ENCODE data around the gene VWC2L.

- TF ChIP-seq SIN3A (conservative IDR thresholded peaks at IDR 0.05 in 1 of 2, IDR thresholded peaks at IDR 0.05 in 1 of 2; ENCODE audit: low read depth in 1 of 2, low read length in 2 of 2) (no peak), SIX5 (IDR thresholded peaks at IDR 0.05; ENCODE audit: low read depth, low read length) (no peak), CHD2 (IDR thresholded peaks at IDR 0.05; ENCODE audit: low read length) (no peak), CTCF (IDR thresholded peaks at IDR 0.05; ENCODE audit: control extremely low read depth in 1 of 3, insufficient read depth in 1 of 3, low read depth in 1 of 3, low read length in 3 of 3) (no peak), ASH2L (IDR thresholded peaks at IDR 0.05; ENCODE audit: low read length) (no peak), SIRT6 (IDR thresholded peaks at IDR 0.05; ENCODE audit: low read length) (no peak), NRF1 (IDR thresholded peaks at IDR 0.05; ENCODE audit: low read depth, low read length) (no peak), POLR2AphosphoS5 (IDR thresholded peaks at IDR 0.05; ENCODE audit: low read depth, low read length) (no peak), TAF1 (IDR thresholded peaks at IDR 0.05; ENCODE audit: low read depth, low read length) (no peak), MAFK (IDR thresholded peaks at IDR 0.05; ENCODE audit: low read depth, low read length) (no peak), JUN (IDR thresholded peaks at IDR 0.05; ENCODE audit: low read depth, low read length) (no peak), SAP30 (IDR thresholded peaks at IDR 0.05; ENCODE audit: insufficient read depth, insufficient replicate concordance, low read length) (no peak), BRCA1 (IDR thresholded peaks at IDR 0.05; ENCODE audit: low read depth, low read length) (no peak)
Measured at GRCh38 chr2:214558341-214558740, 147.5 kb downstream of the VWC2L start.

Measured in H1 (cell line).